ENCODE measurements around the gene A1CF. TPM values are rescaled to one million over a fixed set of nuclear protein-coding genes. Genes with fewer than 3 reads are reported as not detected.
"Not testable (repeated sequence)": the region's sequence is repeated elsewhere in the genome, so short reads cannot be mapped to it uniquely, and the experiment has no call there.

Gene A1CF
- total and polyA plus RNA-seq, 2 experiments from 2014 or later, result not detected

GRCh38 chr10:50909334-50910014, 24.0 kb upstream of the A1CF start:
- WGBS, 2 experiments (ENCODE audit: low coverage in 1 of 2, low lambda C conversion rate in 2 of 2, missing lambda C conversion rate in 2 of 2), result 68 to 79% methylated on average over 7 of the region's 7 CpGs
- in situ Hi-C loops (cut with MboI), result no loop called here
- H3K27me3 ChIP-seq (replicated peaks; ENCODE audit: insufficient read depth), result no peaks in the 10 kb centered on the region

GRCh38 chr10:50908366-50908765, 22.9 kb upstream of the A1CF start:
- in situ Hi-C loops (cut with MboI), result no loop called here
- TF ChIP-seq EZH2 (IDR thresholded peaks at IDR 0.05; ENCODE audit: insufficient read depth, poor library complexity, severe bottlenecking) (no peak), EZH2phosphoT487 (IDR thresholded peaks at IDR 0.05; ENCODE audit: insufficient read depth, low read depth) (no peak)
- no peaks in the 10 kb centered on the region for H4K20me1 ChIP-seq (ENCODE audit: insufficient read depth)
- no peaks in the 10 kb centered on the region for H3K36me3 ChIP-seq (ENCODE audit: low read depth)
- DNase-seq, result no peak
- H3K9me2 ChIP-seq (ENCODE audit: insufficient read depth), result no peaks in the 10 kb centered on the region
- no peaks in the 10 kb centered on the region for H3K9me3 ChIP-seq (ENCODE audit: low read depth)
- H3K4me3 ChIP-seq, result no peak overlapping the region
- no peak overlapping the region for H3K4me2 ChIP-seq (ENCODE audit: unreplicated experiment)
- H3K27ac ChIP-seq, result no peak overlapping the region
- no peaks in the 10 kb centered on the region for H3K4me1 ChIP-seq (ENCODE audit: insufficient read depth)
- H3F3A ChIP-seq (ENCODE audit: insufficient read depth), result no peaks in the 10 kb centered on the region
- no peaks in the 10 kb centered on the region for H3K79me2 ChIP-seq (ENCODE audit: insufficient read depth)
- no peak overlapping the region for H3K9ac ChIP-seq
- no peaks in the 10 kb centered on the region for H3K27me3 ChIP-seq (replicated peaks; ENCODE audit: insufficient read depth)
- WGBS, 2 experiments (ENCODE audit: low coverage in 1 of 2, low lambda C conversion rate in 2 of 2, missing lambda C conversion rate in 2 of 2), result 74 to 81% methylated on average over 4 of the region's 4 CpGs
- no peak overlapping the region for H2AFZ ChIP-seq

More at GRCh38 chr10:50909334-50910014, 24.0 kb upstream of the A1CF start:
- H2AFZ ChIP-seq, result no peak overlapping the region
- H3K9ac ChIP-seq, result no peak overlapping the region
- no peaks in the 10 kb centered on the region for H3K4me1 ChIP-seq (ENCODE audit: insufficient read depth)
- H3K79me2 ChIP-seq (ENCODE audit: insufficient read depth), result no peaks in the 10 kb centered on the region
- no peak overlapping the region for H3K4me3 ChIP-seq
- no peak overlapping the region for H3K4me2 ChIP-seq (ENCODE audit: unreplicated experiment)
- no peak for DNase-seq
- no peaks in the 10 kb centered on the region for H3F3A ChIP-seq (ENCODE audit: insufficient read depth)
- H3K27ac ChIP-seq, result no peak overlapping the region
- TF ChIP-seq EZH2phosphoT487 (IDR thresholded peaks at IDR 0.05; ENCODE audit: insufficient read depth, low read depth) (no peak), EZH2 (IDR thresholded peaks at IDR 0.05; ENCODE audit: insufficient read depth, poor library complexity, severe bottlenecking) (no peak)
- no peaks in the 10 kb centered on the region for H3K9me2 ChIP-seq (ENCODE audit: insufficient read depth)
- H3K9me3 ChIP-seq (ENCODE audit: low read depth), result no peaks in the 10 kb centered on the region
- no peaks in the 10 kb centered on the region for H3K36me3 ChIP-seq (ENCODE audit: low read depth)
- H4K20me1 ChIP-seq (ENCODE audit: insufficient read depth), result no peaks in the 10 kb centered on the region

GRCh38 chr10:50905797-50906196, 20.4 kb upstream of the A1CF start:
- H3K27ac ChIP-seq; DNase-seq; H3K9ac ChIP-seq; H3K9me3 ChIP-seq (ENCODE audit: low read depth); H3K4me2 ChIP-seq (ENCODE audit: unreplicated experiment); H2AFZ ChIP-seq; H3K36me3 ChIP-seq (ENCODE audit: low read depth); in situ Hi-C loops (cut with MboI); H3K9me2 ChIP-seq (ENCODE audit: insufficient read depth); H3K4me3 ChIP-seq; H3K27me3 ChIP-seq (replicated peaks; ENCODE audit: insufficient read depth); H3K79me2 ChIP-seq (ENCODE audit: insufficient read depth); H3K4me1 ChIP-seq (ENCODE audit: insufficient read depth); H3F3A ChIP-seq (ENCODE audit: insufficient read depth); H4K20me1 ChIP-seq (ENCODE audit: insufficient read depth): not testable (repeated sequence)
- 74 to 80% methylated on average over 15 of the region's 15 CpGs for WGBS, 2 experiments (ENCODE audit: low coverage in 1 of 2, low lambda C conversion rate in 2 of 2, missing lambda C conversion rate in 2 of 2)

- H3K4me3 ChIP-seq, result no peak overlapping the region
- DNase-seq, result no peak
- in situ Hi-C loops (cut with MboI), result no loop called here
- no peaks in the 10 kb centered on the region for H3F3A ChIP-seq (ENCODE audit: insufficient read depth)
- H3K79me2 ChIP-seq (ENCODE audit: insufficient read depth), result no peaks in the 10 kb centered on the region
- H3K4me2 ChIP-seq (ENCODE audit: unreplicated experiment), result no peak overlapping the region
- no peaks in the 10 kb centered on the region for H4K20me1 ChIP-seq (ENCODE audit: insufficient read depth)
- H3K27me3 ChIP-seq (replicated peaks; ENCODE audit: insufficient read depth), result peaks cover 7% of the 10 kb centered on the region; the same call in 1 of the 2 replicates
- no peak overlapping the region for H3K27ac ChIP-seq
- H3K9me2 ChIP-seq (ENCODE audit: insufficient read depth), result no peaks in the 10 kb centered on the region
- TF ChIP-seq EZH2 (IDR thresholded peaks at IDR 0.05; ENCODE audit: insufficient read depth, poor library complexity, severe bottlenecking), result no peak
- no peak for TF ChIP-seq EZH2phosphoT487 (IDR thresholded peaks at IDR 0.05; ENCODE audit: insufficient read depth, low read depth)
- no peaks in the 10 kb centered on the region for H3K4me1 ChIP-seq (ENCODE audit: insufficient read depth)
- no peak overlapping the region for H2AFZ ChIP-seq
- no peaks in the 10 kb centered on the region for H3K9me3 ChIP-seq (ENCODE audit: low read depth)
- H3K9ac ChIP-seq, result no peak overlapping the region
- H3K36me3 ChIP-seq (ENCODE audit: low read depth), result no peaks in the 10 kb centered on the region
These were observed 11.3 kb upstream of the A1CF start for GRCh38 chr10:50896721-50897120.

GRCh38 chr10:50894312-50894711, 8.9 kb upstream of the A1CF start:
- no peak for TF ChIP-seq EZH2phosphoT487 (IDR thresholded peaks at IDR 0.05; ENCODE audit: insufficient read depth, low read depth)
- no peak for TF ChIP-seq EZH2 (IDR thresholded peaks at IDR 0.05; ENCODE audit: insufficient read depth, poor library complexity, severe bottlenecking)
- H3K79me2 ChIP-seq (ENCODE audit: insufficient read depth), result no peaks in the 10 kb centered on the region
- no peak for DNase-seq
- H3K36me3 ChIP-seq (ENCODE audit: low read depth), result no peaks in the 10 kb centered on the region
- no peaks in the 10 kb centered on the region for H3K9me3 ChIP-seq (ENCODE audit: low read depth)
- H2AFZ ChIP-seq, result no peak overlapping the region
- in situ Hi-C loops (cut with MboI), result no loop called here
- H3K27ac ChIP-seq, result no peak overlapping the region
- H3F3A ChIP-seq (ENCODE audit: insufficient read depth), result no peaks in the 10 kb centered on the region
- H3K9me2 ChIP-seq (ENCODE audit: insufficient read depth), result no peaks in the 10 kb centered on the region
- no peaks in the 10 kb centered on the region for H4K20me1 ChIP-seq (ENCODE audit: insufficient read depth)
- no peak overlapping the region for H3K4me3 ChIP-seq
- H3K9ac ChIP-seq, result no peak overlapping the region
- peaks cover 14% of the 10 kb centered on the region; the same call in 1 of the 2 replicates for H3K27me3 ChIP-seq (replicated peaks; ENCODE audit: insufficient read depth)
- H3K4me1 ChIP-seq (ENCODE audit: insufficient read depth), result no peaks in the 10 kb centered on the region
- H3K4me2 ChIP-seq (ENCODE audit: unreplicated experiment), result no peak overlapping the region

Measured in GM23248 (cell line).